H1 (cell line): ENCODE data around the gene SHCBP1L.

Source experiments
- CEBPB ChIP-seq: IDR thresholded peaks from 2 replicates; pipeline ENCODE4 v1.6.1; 2012; ENCODE audit warnings: low read depth, low read length
- EP300 ChIP-seq, 2 experiments: IDR thresholded peaks; 1 replicate in 1 of 2; 2 replicates in 1 of 2; pipeline ENCODE4 v1.6.1; 2011 to 2012; ENCODE audit warnings: low read depth in 2 of 2, low read length in 2 of 2, mild to moderate bottlenecking in 2 of 2, borderline replicate concordance in 1 of 2, inconsistent platforms in 1 of 2, moderate library complexity in 1 of 2
- EZH2 ChIP-seq: fragments of 200-600 bp; sonication (generic); IDR thresholded peaks from 2 replicates; pipeline ENCODE4 v1.7.1; 2012; ENCODE audit warnings: low read depth, mild to moderate bottlenecking, moderate library complexity, low read length, inconsistent platforms; ENCODE audit not compliant: severe bottlenecking
- POLR2A ChIP-seq, 2 experiments: IDR thresholded peaks; 1 replicate in 1 of 2; 2 replicates in 1 of 2; pipeline ENCODE4 v1.6.1; 2011; ENCODE audit warnings: low read depth in 2 of 2, low read length in 2 of 2, mild to moderate bottlenecking in 2 of 2; ENCODE audit errors: control extremely low read depth in 1 of 2
- POU5F1 ChIP-seq: IDR thresholded peaks from 2 replicates; pipeline ENCODE4 v1.6.1; 2011; ENCODE audit warnings: low read depth, mild to moderate bottlenecking, low read length, moderate library complexity
- RAD21 ChIP-seq, 2 experiments: IDR thresholded peaks in 1 of 2; conservative IDR thresholded peaks in 1 of 2; 2 replicates each; pipeline ENCODE4 v1.6.1; 2011; ENCODE audit warnings: low read depth in 2 of 2, low read length in 2 of 2, improper control_type of control experiment in 1 of 2, inconsistent platforms in 1 of 2, mild to moderate bottlenecking in 1 of 2, moderate library complexity in 1 of 2
- RFX5 ChIP-seq: IDR thresholded peaks from 2 replicates; pipeline ENCODE4 v1.6.1; 2011; ENCODE audit warnings: low read depth, low read length, improper control_type of control experiment, borderline replicate concordance
- SP2 ChIP-seq: IDR thresholded peaks from 2 replicates; pipeline ENCODE4 v1.6.1; 2012; ENCODE audit warnings: mild to moderate bottlenecking, low read length, inconsistent platforms
- SUZ12 ChIP-seq: fragments of 200-600 bp; sonication (generic); IDR thresholded peaks from 2 replicates; pipeline ENCODE4 v1.6.1; 2012; ENCODE audit warnings: mild to moderate bottlenecking, inconsistent platforms, low read length, moderate library complexity, mixed read lengths
- YY1 ChIP-seq: IDR thresholded peaks from 2 replicates; pipeline ENCODE4 v1.6.1; 2011; ENCODE audit warnings: low read depth, mild to moderate bottlenecking, low read length
- ZNF274 ChIP-seq: IDR thresholded peaks from 2 replicates; pipeline ENCODE4 v1.7.0; 2012; ENCODE audit warnings: low read length, borderline replicate concordance; ENCODE audit errors: extremely low read depth
- TF ChIP-seq, protein P1 (sequence below): IDR thresholded peaks from 2 replicates; pipeline ENCODE4 v1.6.1; 2012; ENCODE audit warnings: low read length, inconsistent platforms
- TF ChIP-seq, protein P2 (sequence below), 3 experiments: IDR thresholded peaks; 1 replicate in 2 of 3; 2 replicates in 1 of 3; pipeline versions ENCODE4 v1.5.1 to v1.6.1; 2011; ENCODE audit warnings: low read length in 3 of 3, mild to moderate bottlenecking in 3 of 3, inconsistent platforms in 2 of 3, low read depth in 1 of 3, moderate library complexity in 1 of 3; ENCODE audit not compliant: insufficient read depth in 1 of 3; ENCODE audit errors: control extremely low read depth in 1 of 3
- TF ChIP-seq, protein P3 (sequence below): IDR thresholded peaks from 2 replicates; pipeline ENCODE4 v1.6.1; 2012; ENCODE audit warnings: inconsistent platforms

DNA sequence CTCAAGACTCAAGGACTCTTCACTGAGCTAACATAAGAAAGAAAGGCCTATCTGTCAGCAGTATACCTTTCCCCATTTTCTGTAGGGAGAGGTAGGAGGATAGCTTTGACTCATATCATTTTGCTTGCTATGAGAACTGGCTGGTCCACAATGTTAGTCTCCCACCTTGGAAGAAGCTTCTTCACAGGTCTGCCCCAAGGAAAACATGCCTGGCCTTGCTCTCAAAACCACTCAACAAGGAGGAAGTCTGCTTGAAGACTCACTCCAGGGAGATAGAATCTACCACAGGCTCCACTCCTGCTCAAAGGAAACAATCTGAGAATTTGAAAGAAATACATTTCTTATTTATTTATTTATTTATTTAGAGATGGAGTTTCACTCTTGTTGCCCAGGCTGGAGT, 40.8 kb upstream of the SHCBP1L start:
- TF ChIP-seq, protein P1, sequence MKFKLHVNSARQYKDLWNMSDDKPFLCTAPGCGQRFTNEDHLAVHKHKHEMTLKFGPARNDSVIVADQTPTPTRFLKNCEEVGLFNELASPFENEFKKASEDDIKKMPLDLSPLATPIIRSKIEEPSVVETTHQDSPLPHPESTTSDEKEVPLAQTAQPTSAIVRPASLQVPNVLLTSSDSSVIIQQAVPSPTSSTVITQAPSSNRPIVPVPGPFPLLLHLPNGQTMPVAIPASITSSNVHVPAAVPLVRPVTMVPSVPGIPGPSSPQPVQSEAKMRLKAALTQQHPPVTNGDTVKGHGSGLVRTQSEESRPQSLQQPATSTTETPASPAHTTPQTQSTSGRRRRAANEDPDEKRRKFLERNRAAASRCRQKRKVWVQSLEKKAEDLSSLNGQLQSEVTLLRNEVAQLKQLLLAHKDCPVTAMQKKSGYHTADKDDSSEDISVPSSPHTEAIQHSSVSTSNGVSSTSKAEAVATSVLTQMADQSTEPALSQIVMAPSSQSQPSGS = no peak
- TF ChIP-seq RAD21 (IDR thresholded peaks at IDR 0.05 in 1 of 2, conservative IDR thresholded peaks at IDR 0.05 in 1 of 2; ENCODE audit: low read depth in 2 of 2, low read length in 2 of 2) = no peak
- TF ChIP-seq POLR2A (IDR thresholded peaks at IDR 0.05; ENCODE audit: control extremely low read depth in 1 of 2, low read depth in 2 of 2, low read length in 2 of 2) = no peak
- no peak for TF ChIP-seq SP2
- TF ChIP-seq, protein P2, sequence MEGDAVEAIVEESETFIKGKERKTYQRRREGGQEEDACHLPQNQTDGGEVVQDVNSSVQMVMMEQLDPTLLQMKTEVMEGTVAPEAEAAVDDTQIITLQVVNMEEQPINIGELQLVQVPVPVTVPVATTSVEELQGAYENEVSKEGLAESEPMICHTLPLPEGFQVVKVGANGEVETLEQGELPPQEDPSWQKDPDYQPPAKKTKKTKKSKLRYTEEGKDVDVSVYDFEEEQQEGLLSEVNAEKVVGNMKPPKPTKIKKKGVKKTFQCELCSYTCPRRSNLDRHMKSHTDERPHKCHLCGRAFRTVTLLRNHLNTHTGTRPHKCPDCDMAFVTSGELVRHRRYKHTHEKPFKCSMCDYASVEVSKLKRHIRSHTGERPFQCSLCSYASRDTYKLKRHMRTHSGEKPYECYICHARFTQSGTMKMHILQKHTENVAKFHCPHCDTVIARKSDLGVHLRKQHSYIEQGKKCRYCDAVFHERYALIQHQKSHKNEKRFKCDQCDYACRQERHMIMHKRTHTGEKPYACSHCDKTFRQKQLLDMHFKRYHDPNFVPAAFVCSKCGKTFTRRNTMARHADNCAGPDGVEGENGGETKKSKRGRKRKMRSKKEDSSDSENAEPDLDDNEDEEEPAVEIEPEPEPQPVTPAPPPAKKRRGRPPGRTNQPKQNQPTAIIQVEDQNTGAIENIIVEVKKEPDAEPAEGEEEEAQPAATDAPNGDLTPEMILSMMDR (IDR thresholded peaks at IDR 0.05; ENCODE audit: control extremely low read depth in 1 of 3, insufficient read depth in 1 of 3, low read depth in 1 of 3, low read length in 3 of 3) = no peak
- TF ChIP-seq SUZ12 = no peak
- no peak for TF ChIP-seq RFX5
- no peak for TF ChIP-seq ZNF274
- TF ChIP-seq EZH2 = no peak
- no peak for TF ChIP-seq CEBPB
- no peak for TF ChIP-seq POU5F1
- no peak for TF ChIP-seq EP300 (IDR thresholded peaks at IDR 0.05; ENCODE audit: borderline replicate concordance in 1 of 2, low read depth in 2 of 2, low read length in 2 of 2)
- TF ChIP-seq YY1 = no peak
- TF ChIP-seq, protein P3, sequence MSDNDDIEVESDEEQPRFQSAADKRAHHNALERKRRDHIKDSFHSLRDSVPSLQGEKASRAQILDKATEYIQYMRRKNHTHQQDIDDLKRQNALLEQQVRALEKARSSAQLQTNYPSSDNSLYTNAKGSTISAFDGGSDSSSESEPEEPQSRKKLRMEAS = no peak
